ENCODE data around the gene RNF130. TPM values are rescaled to one million over a fixed set of nuclear protein-coding genes. Genes with fewer than 3 reads are reported as not detected.
A peak's percentile ranks its signal among the peaks of the same experiment; 100 is the strongest.

The RNF130 gene
- total and polyA plus RNA-seq, 2 of the 13 experiments (the other 11 are each of a cell fraction or from before 2014, with no cell fraction given), result 28.2 to 28.3 TPM

- H3K79me2 ChIP-seq (ENCODE audit: insufficient read depth, low read length), result no peaks in the 10 kb centered on the region
- H3K9me3 ChIP-seq (ENCODE audit: low read length), result no peaks in the 10 kb centered on the region
- TF ChIP-seq ZNF614 (CRISPR knock-in tag; IDR thresholded peaks at IDR 0.05; ENCODE audit: borderline replicate concordance) (no peak), ZUFSP (CRISPR knock-in tag; IDR thresholded peaks at IDR 0.05; ENCODE audit: borderline replicate concordance) (no peak), AHDC1 (CRISPR knock-in tag; IDR thresholded peaks at IDR 0.05; ENCODE audit: borderline replicate concordance) (0 out of 2 replicates have a peak, but pooled peaks have one; percentile 4), EED (CRISPR knock-in tag; IDR thresholded peaks at IDR 0.05) (no peak), SMAD9 (CRISPR knock-in tag; IDR thresholded peaks at IDR 0.05) (no peak), ZNF589 (CRISPR knock-in tag; conservative IDR thresholded peaks at IDR 0.05) (no peak)
- FAIRE-seq (no peak), ATAC-seq (no peak), DNase-seq (ENCODE audit: low spot score) (no peak)
- H2AFZ ChIP-seq (ENCODE audit: low read length), result no peak overlapping the region
- in situ Hi-C loops (cut with HindIII; ENCODE audit: extremely low pct_ligation_motif_present, low pct_unique_long_range_greater_than_20kb), result no loop called here
- H3K27ac ChIP-seq (ENCODE audit: extremely low read length, insufficient read depth, low read length), result no peak overlapping the region
- H3K4me3 ChIP-seq (replicated peaks in 1 of 3; ENCODE audit: insufficient read depth in 1 of 3, low read depth in 2 of 3, low read length in 3 of 3), result no peak overlapping the region
- POLR2A ChIA-PET, result no interaction called here
- H3K4me2 ChIP-seq (ENCODE audit: low read depth, low read length), result no peak overlapping the region
- no TSS peak for BruUV-seq (replicated peaks)
- CTCF ChIA-PET (ENCODE audit: low intra/inter-chr PET ratio, low total read pairs), result no interaction called here
- intact Hi-C loops (cut with micrococcal nuclease; ENCODE audit: unreplicated experiment), result no loop called here
- WGBS (ENCODE audit: low lambda C conversion rate), result 49% methylated on average over 6 of the region's 9 CpGs
- no peaks in the 10 kb centered on the region for H3K36me3 ChIP-seq (replicated peaks in 1 of 2; ENCODE audit: control insufficient read depth in 1 of 2, insufficient read depth in 2 of 2, low read length in 2 of 2)
- peaks cover 14% of the 10 kb centered on the region for H3K4me1 ChIP-seq (ENCODE audit: insufficient read depth, low read length)
- H4K20me1 ChIP-seq (ENCODE audit: insufficient read depth, low read length), result no peaks in the 10 kb centered on the region
- peaks cover 0 to 8% of the 10 kb centered on the region in 2 experiments; a peak in 1 of 5 replicates for H3K27me3 ChIP-seq (ENCODE audit: control insufficient read depth in 1 of 2, insufficient read depth in 2 of 2, low read length in 2 of 2)
- no peak overlapping the region for H3K9ac ChIP-seq (ENCODE audit: insufficient read depth, low read depth, low read length)
These were observed 158.1 kb downstream of the RNF130 start for GRCh38 chr5:179913461-179913860.
